GM23338 (cell line): Measurements from ENCODE around the gene SLC13A5. TPM values are rescaled to one million over a fixed set of nuclear protein-coding genes. Genes with fewer than 3 reads are reported as not detected.

Source experiments
- ATAC-seq: fragments of 200-7000 bp; cut with Tn5 transposase; 3 replicates; pipeline ENCODE4 v1.9.1; 2020
- DNase-seq: peaks from one replicate; pipeline ENCODE4 v3.0.0-alpha.2; 2015; ENCODE audit warnings: low spot score
- H2AFZ ChIP-seq: fragments of 200-600 bp; sonication (generic); 2 replicates; pipeline ENCODE4 v1.8.0; 2016; ENCODE audit warnings: antibody characterized with exemption, mild to moderate bottlenecking, moderate library complexity
- H3F3A ChIP-seq: fragments of 200-600 bp; sonication (generic); replicated peaks from 2 replicates; pipeline ENCODE4 v1.8.0; 2017; ENCODE audit warnings: antibody characterized with exemption, mixed run types, low read depth
- H3K27ac ChIP-seq: fragments of 200-600 bp; sonication (generic); 2 replicates; pipeline ENCODE4 v1.6.1; 2016; ENCODE audit warnings: low read depth
- H3K27me3 ChIP-seq: fragments of 200-600 bp; sonication (generic); 2 replicates; pipeline ENCODE4 v1.8.0; 2016; ENCODE audit warnings: mild to moderate bottlenecking, mixed run types, moderate library complexity; ENCODE audit not compliant: insufficient read depth
- H3K36me3 ChIP-seq: fragments of 200-600 bp; sonication (generic); 2 replicates; pipeline ENCODE4 v1.8.0; 2016; ENCODE audit warnings: mild to moderate bottlenecking; ENCODE audit not compliant: insufficient read depth
- H3K4me1 ChIP-seq: fragments of 200-600 bp; sonication (generic); 2 replicates; pipeline ENCODE4 v1.8.0; 2016; ENCODE audit warnings: mild to moderate bottlenecking, moderate library complexity; ENCODE audit not compliant: insufficient read depth
- H3K4me2 ChIP-seq: fragments of 200-600 bp; sonication (generic); 2 replicates; pipeline ENCODE4 v1.7.1; 2017; ENCODE audit warnings: mixed run types
- H3K4me3 ChIP-seq: fragments of 200-600 bp; sonication (generic); 2 replicates; pipeline ENCODE4 v1.6.1; 2016; ENCODE audit warnings: mixed run types
- H3K79me2 ChIP-seq: fragments of 200-600 bp; sonication (generic); replicated peaks from 2 replicates; pipeline ENCODE4 v1.8.0; 2017; ENCODE audit warnings: mild to moderate bottlenecking; ENCODE audit not compliant: insufficient read depth
- H3K9me2 ChIP-seq: fragments of 200-600 bp; sonication (generic); 2 replicates; pipeline ENCODE4 v1.8.0; 2017; ENCODE audit not compliant: insufficient read depth
- H4K20me1 ChIP-seq: fragments of 200-600 bp; sonication (generic); replicated peaks from 2 replicates; pipeline ENCODE4 v1.8.0; 2017; ENCODE audit warnings: mild to moderate bottlenecking; ENCODE audit not compliant: insufficient read depth
- H3K27ac Mint-ChIP-seq: 2 replicates; pipeline ENCODE4 v1.8.0; 2020; ENCODE audit warnings: inconsistent platforms, mild to moderate bottlenecking, moderate library complexity, mixed read lengths
- H3K27me3 Mint-ChIP-seq: 3 replicates; pipeline ENCODE4 v1.8.0; 2022; ENCODE audit warnings: low read depth, mild to moderate bottlenecking, moderate library complexity, mixed read lengths, inconsistent platforms; ENCODE audit not compliant: insufficient read depth, poor library complexity
- H3K36me3 Mint-ChIP-seq: 3 replicates; pipeline ENCODE4 v1.8.0; 2021; ENCODE audit warnings: low read depth, mild to moderate bottlenecking, inconsistent platforms, moderate library complexity, mixed read lengths
- H3K4me1 Mint-ChIP-seq: 3 replicates; pipeline ENCODE4 v1.8.0; 2020; ENCODE audit warnings: mild to moderate bottlenecking, inconsistent platforms, mixed read lengths
- H3K4me3 Mint-ChIP-seq: 3 replicates; pipeline ENCODE4 v1.8.0; 2021; ENCODE audit warnings: moderate library complexity, mild to moderate bottlenecking, inconsistent platforms, mixed read lengths
- H3K9me3 Mint-ChIP-seq: 3 replicates; pipeline ENCODE4 v1.8.0; 2020; ENCODE audit warnings: moderate library complexity, mild to moderate bottlenecking, inconsistent platforms, mixed read lengths
- ETS1 ChIP-seq: IDR thresholded peaks from 2 replicates; pipeline ENCODE4 v1.6.1; 2016; ENCODE audit warnings: antibody characterized with exemption
- NANOG ChIP-seq: IDR thresholded peaks from 2 replicates; pipeline ENCODE4 v1.6.1; 2016; ENCODE audit warnings: antibody characterized with exemption, borderline replicate concordance
- REST ChIP-seq: IDR thresholded peaks from one replicate; pipeline ENCODE4 v1.6.1; 2018; ENCODE audit warnings: antibody characterized with exemption; ENCODE audit not compliant: unreplicated experiment
- STAT1 ChIP-seq: IDR thresholded peaks from one replicate; pipeline ENCODE4 v1.6.1; 2016; ENCODE audit warnings: antibody characterized with exemption; ENCODE audit not compliant: unreplicated experiment
- ZNF331 ChIP-seq: fragments of 250-450 bp; sonication (Bioruptor Pico); IDR thresholded peaks from 2 replicates; pipeline ENCODE4 v1.5.0; 2020; ENCODE audit warnings: low read depth, mild to moderate bottlenecking, moderate library complexity
- polyA plus RNA-seq: library from polyadenylated mRNA; unstranded; fragments of >200 nt; fragmentation: Nextera tagmentation; extraction: Ambion mirVana; gene quantifications from 2 replicates; pipeline ENCODE4 v1.2.1, GENCODE V29; 2016
- total RNA-seq: library from RNA; depleted of rRNA; stranded (reverse); fragments of >200 nt; shearing (Covaris generic); gene quantifications from 2 replicates; pipeline ENCODE4 v1.2.3, GENCODE V29; 2014

SLC13A5 gene
- total and polyA plus RNA-seq, 2 experiments from 2014 or later = 1.2 to 2.3 TPM

GRCh38 chr17:6637458-6637840 lies 75.7 kb downstream of the SLC13A5 start:
- no peaks in the 10 kb centered on the region; the same call in 2 of the 3 replicates for H3K9me3 Mint-ChIP-seq

GRCh38 chr17:6636616-6637457 lies 76.3 kb downstream of the SLC13A5 start:
- H2AFZ ChIP-seq = no peak overlapping the region
- H3K27me3 Mint-ChIP-seq = peaks cover 19% of the 10 kb centered on the region
- H3K27me3 ChIP-seq = no peaks in the 10 kb centered on the region
- peaks cover 3% of the 10 kb centered on the region; the same call in 1 of the 2 replicates for H4K20me1 ChIP-seq
- no peaks in the 10 kb centered on the region for H3K9me2 ChIP-seq
- H3K9me3 Mint-ChIP-seq = no peaks in the 10 kb centered on the region; the same call in 2 of the 3 replicates
- H3K4me2 ChIP-seq = no peak overlapping the region
- TF ChIP-seq REST (peak; percentile 65), NANOG (no peak)
- H3K4me1 Mint-ChIP-seq = peaks cover 12% of the 10 kb centered on the region
- H3F3A ChIP-seq = no peaks in the 10 kb centered on the region
- peaks cover 28% of the 10 kb centered on the region for H3K36me3 Mint-ChIP-seq
- DNase-seq (peak; percentile 13), ATAC-seq (no peak)
- peaks cover 15% of the 10 kb centered on the region for H3K79me2 ChIP-seq
- H3K27ac Mint-ChIP-seq = peak overlapping the region; percentile 26; the same call in 1 of the 2 replicates
- peaks cover 7% of the 10 kb centered on the region for H3K4me1 ChIP-seq
- H3K36me3 ChIP-seq = peaks cover 21% of the 10 kb centered on the region
- H3K4me3 Mint-ChIP-seq = no peak overlapping the region
- no peak overlapping the region for H3K27ac ChIP-seq
- H3K4me3 ChIP-seq = no peak overlapping the region

More at GRCh38 chr17:6637458-6637840, 75.7 kb downstream of the SLC13A5 start:
- H3K4me3 ChIP-seq = no peak overlapping the region
- no peaks in the 10 kb centered on the region; the same call in 1 of the 2 replicates for H3F3A ChIP-seq
- peaks cover 12% of the 10 kb centered on the region for H3K4me1 ChIP-seq
- no peak overlapping the region for H3K27ac ChIP-seq
- DNase-seq (no peak), ATAC-seq (no peak)
- no peaks in the 10 kb centered on the region for H3K27me3 ChIP-seq
- Mint-ChIP-seq H3K4me1 (peaks cover 16% of the 10 kb centered on the region), H3K27ac (no peak overlapping the region), H3K36me3 (peaks cover 28% of the 10 kb centered on the region), H3K27me3 (peaks cover 19% of the 10 kb centered on the region), H3K4me3 (0 out of 3 replicates have a peak overlapping the region, but pooled peaks have one; percentile 6)
- H3K9me2 ChIP-seq = no peaks in the 10 kb centered on the region
- peaks cover 3% of the 10 kb centered on the region; the same call in 1 of the 2 replicates for H4K20me1 ChIP-seq
- peaks cover 21% of the 10 kb centered on the region for H3K79me2 ChIP-seq
- peaks cover 21% of the 10 kb centered on the region for H3K36me3 ChIP-seq
- no peak overlapping the region for H3K4me2 ChIP-seq
- TF ChIP-seq NANOG (no peak), ETS1 (no peak), ZNF331 (CRISPR knock-in tag) (no peak), STAT1 (no peak)
- H2AFZ ChIP-seq = no peak overlapping the region
